ENCODE data around the gene EXD3. TPM values are rescaled to one million over a fixed set of nuclear protein-coding genes. Genes with fewer than 3 reads are reported as not detected.

EXD3 gene
- total RNA-seq, 1 experiment from 2014 or later: 15.3 TPM

DNA sequence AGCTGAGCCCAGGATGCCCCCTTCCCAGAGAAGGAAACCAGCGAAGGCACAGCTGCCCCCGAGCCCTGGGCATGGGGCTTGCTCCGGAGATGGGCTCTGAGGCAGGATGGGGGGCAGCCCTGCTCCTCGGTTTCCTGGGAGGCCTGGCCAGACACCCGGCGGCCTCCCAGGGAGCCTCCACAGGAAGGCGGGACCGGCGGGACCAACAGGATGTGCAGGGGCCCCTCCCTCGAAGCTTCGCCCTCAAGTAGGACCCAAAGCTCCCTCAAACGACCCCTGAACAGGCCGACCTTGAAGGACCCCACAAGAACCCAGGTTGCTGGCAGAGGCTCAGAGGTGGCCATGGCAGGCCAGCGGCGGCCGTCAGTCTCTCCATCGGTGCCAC, 11.7 kb downstream of the EXD3 start:
- no peak overlapping the region for H3K4me2 ChIP-seq (ENCODE audit: insufficient read depth, insufficient read length, low read length)
- DNase-seq: peak; percentile 25
- peaks cover 2% of the 10 kb centered on the region; the same call in 1 of the 2 replicates for H3K27me3 Mint-ChIP-seq (ENCODE audit: low read depth)

More for the DNA sequence above, 11.7 kb downstream of the EXD3 start:
- H2BK120ac ChIP-seq (ENCODE audit: low read depth, low read length, poor library complexity, severe bottlenecking): no peak overlapping the region
- no peak overlapping the region for H3K4ac ChIP-seq (ENCODE audit: low read depth, low read length)
- no peak overlapping the region for H2AFZ ChIP-seq (ENCODE audit: low read length)
- H3T11ph ChIP-seq (ENCODE audit: low read length): no peak overlapping the region
- H4K8ac ChIP-seq (replicated peaks; ENCODE audit: insufficient read length, low read depth, low read length): no peak overlapping the region
- H3K23ac ChIP-seq (ENCODE audit: insufficient read length, low read depth, low read length): no peak overlapping the region
- no peaks in the 10 kb centered on the region for H4K20me1 ChIP-seq (ENCODE audit: control insufficient read depth, insufficient read depth, insufficient read length)
- H3K23me2 ChIP-seq (ENCODE audit: insufficient read length, low read depth, low read length, poor library complexity, severe bottlenecking): peaks cover 3% of the 10 kb centered on the region
- H2AK5ac ChIP-seq (ENCODE audit: insufficient read length, low read length): no peak overlapping the region
- Mint-ChIP-seq H3K9me3 (no peaks in the 10 kb centered on the region), H3K4me3 (no peak overlapping the region), H3K27ac (no peak overlapping the region), H3K4me1 (peaks cover 0 to 3% of the 10 kb centered on the region in 2 experiments; a peak in 1 of 4 replicates), H3K36me3 (ENCODE audit: insufficient read depth in 1 of 3, low read depth in 3 of 3) (no peaks in the 10 kb centered on the region)
- H3K9ac ChIP-seq (ENCODE audit: extremely low read depth, insufficient read length, low read length): no peak overlapping the region
- H3K27ac ChIP-seq (ENCODE audit: insufficient read length, low read depth, low read length): no peak overlapping the region
- H4K5ac ChIP-seq (ENCODE audit: insufficient read length, low read depth, low read length): no peak overlapping the region
- no CpG with 5 or more reads among the region's 17 CpGs for WGBS (ENCODE audit: extremely low coverage, insufficient read length, low lambda C conversion rate)
- H3K79me1 ChIP-seq (ENCODE audit: insufficient read depth, low read depth, low read length, poor library complexity, severe bottlenecking): no peaks in the 10 kb centered on the region
- no peak overlapping the region for H3K18ac ChIP-seq (ENCODE audit: insufficient read length, low read depth, low read length)
- no peaks in the 10 kb centered on the region for H3K4me1 ChIP-seq (ENCODE audit: insufficient read depth, low read length)
- no peak for TF ChIP-seq CTCF (conservative IDR thresholded peaks at IDR 0.05)
- H2BK5ac ChIP-seq (ENCODE audit: insufficient read length, low read length): no peak overlapping the region
- H3K14ac ChIP-seq (ENCODE audit: insufficient read depth, low read length): no peak overlapping the region
- no peak overlapping the region for H2BK20ac ChIP-seq (ENCODE audit: low read depth, low read length, poor library complexity, severe bottlenecking)
- H2BK12ac ChIP-seq (ENCODE audit: insufficient read length, low read depth, low read length): no peak overlapping the region
- H3K9me3 ChIP-seq (ENCODE audit: control insufficient read depth, low read depth, low read length): no peaks in the 10 kb centered on the region
- H4K91ac ChIP-seq (ENCODE audit: insufficient read length, low read depth, low read length): no peak overlapping the region
- peak overlapping the region; percentile 40; the same call in 1 of the 2 replicates for H2BK15ac ChIP-seq (ENCODE audit: low read depth, low read length)
- H3K56ac ChIP-seq (ENCODE audit: insufficient read length, low read depth, low read length): no peak overlapping the region
- H3K27me3 ChIP-seq (ENCODE audit: insufficient read depth, low read length): no peaks in the 10 kb centered on the region
- no peaks in the 10 kb centered on the region for H3K79me2 ChIP-seq (ENCODE audit: insufficient read depth, low read length)
